B cell (primary cell): ENCODE results near the gene HAPSTR1. TPM values are rescaled to one million over a fixed set of nuclear protein-coding genes. Genes with fewer than 3 reads are reported as not detected.

ENCODE experiments used
- ATAC-seq: fragments of 200-7000 bp; cut with Tn5 transposase; one replicate; pipeline ENCODE4 v1.10.0; 2021; ENCODE audit warnings: low read depth, mild to moderate bottlenecking, moderate number of reproducible peaks, moderate library complexity
- CTCF ChIA-PET: fragments of 350-600 bp; sonication (Branson Sonifier 250); formaldehyde crosslinking; loops from one replicate; lab custom pipeline; 2021; ENCODE audit warnings: antibody characterized with exemption, inconsistent platforms; lab: Charles Lee
- POLR2A ChIA-PET: fragments of 350-600 bp; sonication (Branson Sonifier 250); formaldehyde crosslinking; loops from one replicate; lab custom pipeline; 2021; ENCODE audit warnings: antibody characterized with exemption; lab: Charles Lee
- DNase-seq: peaks from one replicate; pipeline ENCODE4 v3.0.0; 2013
- H2AFZ ChIP-seq: 2 replicates; pipeline ENCODE4 v1.6.1; 2012; ENCODE audit warnings: mild to moderate bottlenecking, low read depth, low read length; ENCODE audit not compliant: insufficient read depth, poor library complexity, severe bottlenecking
- H3K27ac ChIP-seq, 2 donors: 1 replicate in 1 of 2; 2 replicates in 1 of 2; pipeline ENCODE4 v1.5.1; 2012 to 2013; ENCODE audit warnings: low read length in 2 of 2, mild to moderate bottlenecking in 2 of 2, moderate library complexity in 1 of 2
- H3K27me3 ChIP-seq, 4 experiments: fragments of 200-600 bp in 1 of 4; sonication (generic) in 1 of 4; replicated peaks in 1 of 4; 1 replicate in 2 of 4; 2 replicates in 2 of 4; pipeline versions ENCODE4 v1.6.1 to v1.7.0; 2013 to 2016; ENCODE audit warnings: low read length in 3 of 4, mild to moderate bottlenecking in 2 of 4, mixed read lengths in 1 of 4, moderate library complexity in 1 of 4; ENCODE audit not compliant: insufficient read depth in 4 of 4, control insufficient read depth in 3 of 4; ENCODE audit errors: control extremely low read depth in 1 of 4
- H3K36me3 ChIP-seq, 2 experiments: replicated peaks in 1 of 2; 1 replicate in 1 of 2; 2 replicates in 1 of 2; pipeline versions ENCODE4 v1.6.1 to v1.7.1; 2013; ENCODE audit warnings: low read length in 1 of 2; ENCODE audit not compliant: insufficient read depth in 2 of 2, control insufficient read depth in 1 of 2; ENCODE audit errors: control extremely low read depth in 1 of 2, extremely low read depth in 1 of 2
- H3K4me1 ChIP-seq, 2 donors: fragments of 200-600 bp in 1 of 2; sonication (generic) in 1 of 2; 1 replicate in 1 of 2; 2 replicates in 1 of 2; pipeline versions ENCODE4 v1.5.1 to v1.6.1; 2013 to 2017; ENCODE audit warnings: low read length in 2 of 2; ENCODE audit not compliant: control insufficient read depth in 2 of 2, insufficient read depth in 2 of 2
- H3K4me2 ChIP-seq: replicated peaks from 2 replicates; pipeline ENCODE3; 2012; ENCODE audit warnings: mild to moderate bottlenecking, low read depth, low read length; ENCODE audit not compliant: poor library complexity, severe bottlenecking
- H3K4me3 ChIP-seq, 5 experiments: fragments of 200-600 bp in 1 of 5; sonication (generic) in 1 of 5; 1 replicate in 3 of 5; 2 replicates in 2 of 5; pipeline versions ENCODE4 v1.5.1 to v1.7.0; 2011 to 2016; ENCODE audit warnings: low read length in 4 of 5, mild to moderate bottlenecking in 4 of 5, low read depth in 2 of 5, control low read depth in 1 of 5, moderate library complexity in 1 of 5; ENCODE audit not compliant: insufficient read depth in 1 of 5; ENCODE audit errors: control extremely low read depth in 1 of 5, extremely low read depth in 1 of 5
- H3K79me2 ChIP-seq: fragments of 200-600 bp; sonication (generic); one replicate; pipeline ENCODE4 v1.6.0; 2016; ENCODE audit warnings: low read length; ENCODE audit not compliant: control insufficient read depth, insufficient read depth
- H3K9ac ChIP-seq: fragments of 200-600 bp; sonication (generic); 2 replicates; pipeline ENCODE4 v1.6.1; 2017; ENCODE audit warnings: mild to moderate bottlenecking, low read length, moderate library complexity
- H3K9me3 ChIP-seq, 3 donors: one replicate each; pipeline versions ENCODE4 v1.6.1 to v1.7.1; 2013; ENCODE audit warnings: low read length in 2 of 3; ENCODE audit not compliant: control insufficient read depth in 2 of 3, insufficient read depth in 1 of 3; ENCODE audit errors: control extremely low read depth in 1 of 3
- H4K20me1 ChIP-seq: 2 replicates; pipeline ENCODE4 v1.6.0; 2012; ENCODE audit warnings: mild to moderate bottlenecking, low read length; ENCODE audit not compliant: insufficient read depth, control insufficient read depth, poor library complexity, severe bottlenecking
- H3K27ac Mint-ChIP-seq: one replicate; pipeline ENCODE4 v1.8.0; 2021; ENCODE audit warnings: mixed read lengths
- H3K27me3 Mint-ChIP-seq: one replicate; pipeline ENCODE4 v1.8.0; 2021; ENCODE audit warnings: mixed read lengths
- H3K4me1 Mint-ChIP-seq: one replicate; pipeline ENCODE4 v1.8.0; 2021; ENCODE audit warnings: mixed read lengths
- H3K4me3 Mint-ChIP-seq: one replicate; pipeline ENCODE4 v1.8.0; 2021; ENCODE audit warnings: mixed read lengths
- H3K9me3 Mint-ChIP-seq: one replicate; pipeline ENCODE4 v1.8.0; 2022; ENCODE audit warnings: mixed read lengths; ENCODE audit not compliant: insufficient read depth
- EZH2 ChIP-seq: IDR thresholded peaks from 2 replicates; pipeline ENCODE4 v1.6.1; 2012; ENCODE audit warnings: borderline replicate concordance, low read depth, mild to moderate bottlenecking, moderate library complexity, low read length; ENCODE audit not compliant: insufficient read depth, poor library complexity, severe bottlenecking
- WGBS: methylation state at CpG from one replicate; pipeline ENCODE4 v1.1.5; 2013; ENCODE audit warnings: missing lambda C conversion rate; ENCODE audit not compliant: insufficient coverage; 5-methylcytosine and 5-hydroxymethylcytosine counted together
- intact Hi-C: fragments of 100-400 bp; cut with micrococcal nuclease; formaldehyde crosslinking; loops from one replicate; pipeline ENCODE4 v1.10.0; 2022
- polyA plus RNA-seq: library from polyadenylated mRNA; depleted of rRNA; stranded (reverse); fragments of >200 nt; gene quantifications from 2 replicates; pipeline ENCODE4 v1.2.3, GENCODE V29; 2012
- total RNA-seq, 2 donors: library from RNA; stranded (reverse); fragments of 120-200 nt in 1 of 2; gene quantifications; 1 replicate in 1 of 2; 2 replicates in 1 of 2; pipeline versions ENCODE4 v1.2.3 to v1.2.4, GENCODE V29; 2013 to 2022
- TF ChIP-seq, protein P1 (sequence below): fragments of 200-600 bp; IDR thresholded peaks from one replicate; pipeline ENCODE4 v1.8.0; 2022; ENCODE audit warnings: antibody characterized with exemption, mild to moderate bottlenecking

The HAPSTR1 gene
- total and polyA plus RNA-seq, 2 donors (not counting 1 experiment from before 2014, with no cell fraction given) = 35.5 to 99.2 TPM

DNA sequence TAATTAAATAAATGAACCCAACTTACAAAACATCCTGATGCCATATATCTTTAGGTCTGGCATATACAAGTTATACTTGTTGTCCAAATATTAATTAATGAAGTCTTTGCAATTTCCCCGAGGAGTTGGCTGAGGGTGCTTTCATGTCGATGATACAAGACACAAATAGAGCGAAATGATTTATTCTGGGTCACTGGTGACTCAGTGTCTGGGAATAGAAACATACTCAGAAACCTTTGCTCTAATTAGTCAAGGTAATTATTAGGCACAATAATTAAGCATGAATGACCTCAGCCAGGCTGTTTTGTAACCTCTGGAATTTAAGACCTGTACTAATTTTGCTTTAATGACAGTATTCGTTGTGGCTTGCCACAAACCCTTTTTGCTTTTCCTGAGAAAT lies 37.0 kb upstream of the HAPSTR1 start:
- TF ChIP-seq, protein P1, sequence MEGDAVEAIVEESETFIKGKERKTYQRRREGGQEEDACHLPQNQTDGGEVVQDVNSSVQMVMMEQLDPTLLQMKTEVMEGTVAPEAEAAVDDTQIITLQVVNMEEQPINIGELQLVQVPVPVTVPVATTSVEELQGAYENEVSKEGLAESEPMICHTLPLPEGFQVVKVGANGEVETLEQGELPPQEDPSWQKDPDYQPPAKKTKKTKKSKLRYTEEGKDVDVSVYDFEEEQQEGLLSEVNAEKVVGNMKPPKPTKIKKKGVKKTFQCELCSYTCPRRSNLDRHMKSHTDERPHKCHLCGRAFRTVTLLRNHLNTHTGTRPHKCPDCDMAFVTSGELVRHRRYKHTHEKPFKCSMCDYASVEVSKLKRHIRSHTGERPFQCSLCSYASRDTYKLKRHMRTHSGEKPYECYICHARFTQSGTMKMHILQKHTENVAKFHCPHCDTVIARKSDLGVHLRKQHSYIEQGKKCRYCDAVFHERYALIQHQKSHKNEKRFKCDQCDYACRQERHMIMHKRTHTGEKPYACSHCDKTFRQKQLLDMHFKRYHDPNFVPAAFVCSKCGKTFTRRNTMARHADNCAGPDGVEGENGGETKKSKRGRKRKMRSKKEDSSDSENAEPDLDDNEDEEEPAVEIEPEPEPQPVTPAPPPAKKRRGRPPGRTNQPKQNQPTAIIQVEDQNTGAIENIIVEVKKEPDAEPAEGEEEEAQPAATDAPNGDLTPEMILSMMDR = no peak
- TF ChIP-seq EZH2 = no peak
- Histone ChIP-seq H2AFZ (no peak overlapping the region), H3K9ac (no peak overlapping the region), H3K4me3 (no peak overlapping the region), H3K9me3 (peaks cover 0 to 3% (median 0%) of the 10 kb centered on the region in 3 donors), H3K4me2 (no peak overlapping the region), H4K20me1 (no peaks in the 10 kb centered on the region), H3K4me1 (no peaks in the 10 kb centered on the region), H3K79me2 (no peaks in the 10 kb centered on the region), H3K27ac (no peak overlapping the region), H3K36me3 (no peaks in the 10 kb centered on the region), H3K27me3 (peaks cover 0 to 3% (median 0%) of the 10 kb centered on the region in 4 experiments)
- ATAC-seq = no peak
- Mint-ChIP-seq H3K4me1 (no peaks in the 10 kb centered on the region), H3K27ac (no peak overlapping the region), H3K4me3 (no peak overlapping the region), H3K27me3 (peaks cover 4% of the 10 kb centered on the region), H3K9me3 (no peaks in the 10 kb centered on the region)
- CTCF ChIA-PET = no interaction called here
- intact Hi-C loops = no loop called here
- no CpG with 5 or more reads among the region's 4 CpGs for WGBS
- POLR2A ChIA-PET = no interaction called here
- no peak for DNase-seq

DNA sequence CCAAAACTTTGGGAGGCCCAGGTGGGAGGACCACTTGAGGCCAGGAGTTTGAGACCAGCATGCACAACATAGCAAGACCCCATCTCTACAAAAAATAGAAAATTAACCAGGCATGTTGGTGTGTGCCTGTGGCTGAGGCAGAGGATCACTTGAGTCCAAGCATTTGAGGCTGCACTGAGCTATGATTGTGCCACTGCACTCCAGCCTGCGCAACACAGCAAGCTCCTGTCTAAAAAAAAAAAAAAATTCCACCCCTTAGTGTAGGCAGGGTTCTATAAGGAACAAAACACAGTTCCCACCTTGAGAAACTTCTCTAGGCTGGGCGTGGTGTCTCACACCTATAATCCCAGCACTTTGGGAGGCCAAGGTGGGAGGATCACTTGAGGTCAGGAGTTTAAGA lies 36.3 kb upstream of the HAPSTR1 start:
- H3K4me1 ChIP-seq = no peaks in the 10 kb centered on the region
- Mint-ChIP-seq H3K9me3 (no peaks in the 10 kb centered on the region), H3K27ac (no peak overlapping the region), H3K4me3 (no peak overlapping the region), H3K4me1 (peaks cover 1% of the 10 kb centered on the region), H3K27me3 (peaks cover 4% of the 10 kb centered on the region)
- CTCF ChIA-PET = no interaction called here
- no peaks in the 10 kb centered on the region for H4K20me1 ChIP-seq
- H3K9me3 ChIP-seq = peaks cover 0 to 3% (median 0%) of the 10 kb centered on the region in 3 donors
- H3K4me2 ChIP-seq = no peak overlapping the region
- DNase-seq (no peak), ATAC-seq (no peak)
- WGBS = no CpG with 5 or more reads among the region's 2 CpGs
- H3K27ac ChIP-seq = no peak overlapping the region
- no peak for TF ChIP-seq EZH2
- TF ChIP-seq, protein P1 = no peak
- intact Hi-C loops = no loop called here
- no peak overlapping the region for H3K9ac ChIP-seq
- no peaks in the 10 kb centered on the region for H3K79me2 ChIP-seq
- H3K27me3 ChIP-seq = peaks cover 0 to 3% (median 0%) of the 10 kb centered on the region in 4 experiments
- POLR2A ChIA-PET = no interaction called here
- no peak overlapping the region for H3K4me3 ChIP-seq
- H2AFZ ChIP-seq = no peak overlapping the region
- H3K36me3 ChIP-seq = no peaks in the 10 kb centered on the region
